H1 (cell line): ENCODE data around the gene DNASE1. TPM values are rescaled to one million over a fixed set of nuclear protein-coding genes. Genes with fewer than 3 reads are reported as not detected.

Source experiments
- CHD2 ChIP-seq: IDR thresholded peaks from 2 replicates; pipeline ENCODE4 v1.6.1; 2012; ENCODE audit warnings: low read length, improper control_type of control experiment
- polyA plus RNA-seq, 7 experiments: library from polyadenylated mRNA; depleted of rRNA in 3 of 7; stranded (reverse) in 5 of 7; unstranded in 2 of 7; fragments of >200 nt in 5 of 7; fragments of 200-250 nt in 2 of 7; gene quantifications; 1 replicate in 5 of 7; 2 replicates in 1 of 7; 4 replicates in 1 of 7; pipeline versions ENCODE4 v1.2.1 to v1.2.3, GENCODE V29; 2011 to 2013; ENCODE audit warnings: missing spikeins in 2 of 7, mixed read lengths in 2 of 7
- total RNA-seq: library from RNA; stranded (reverse); fragmentation: NEBNext Ultra II Directional; extraction: Animal tissue kit (Norgen Biotek cat#: 25700); gene quantifications from 2 replicates; pipeline ENCODE4 v1.2.1, GENCODE V29; 2021
- TF ChIP-seq, protein P1 (sequence below): fragments of 300-600 bp; sonication (generic); IDR thresholded peaks from 2 replicates; pipeline ENCODE4 v1.7.1; 2012; ENCODE audit warnings: low read length, moderate library complexity, mild to moderate bottlenecking, inconsistent platforms; ENCODE audit not compliant: insufficient replicate concordance
- TF ChIP-seq, protein P2 (sequence below), 3 experiments: IDR thresholded peaks; 1 replicate in 2 of 3; 2 replicates in 1 of 3; pipeline versions ENCODE4 v1.5.1 to v1.6.1; 2011; ENCODE audit warnings: low read length in 3 of 3, mild to moderate bottlenecking in 3 of 3, inconsistent platforms in 2 of 3, low read depth in 1 of 3, moderate library complexity in 1 of 3; ENCODE audit not compliant: insufficient read depth in 1 of 3; ENCODE audit errors: control extremely low read depth in 1 of 3

Gene DNASE1
- total and polyA plus RNA-seq, 2 of the 8 experiments (the other 6 are each of a cell fraction or from before 2014, with no cell fraction given): 11.5 to 16.7 TPM

DNA sequence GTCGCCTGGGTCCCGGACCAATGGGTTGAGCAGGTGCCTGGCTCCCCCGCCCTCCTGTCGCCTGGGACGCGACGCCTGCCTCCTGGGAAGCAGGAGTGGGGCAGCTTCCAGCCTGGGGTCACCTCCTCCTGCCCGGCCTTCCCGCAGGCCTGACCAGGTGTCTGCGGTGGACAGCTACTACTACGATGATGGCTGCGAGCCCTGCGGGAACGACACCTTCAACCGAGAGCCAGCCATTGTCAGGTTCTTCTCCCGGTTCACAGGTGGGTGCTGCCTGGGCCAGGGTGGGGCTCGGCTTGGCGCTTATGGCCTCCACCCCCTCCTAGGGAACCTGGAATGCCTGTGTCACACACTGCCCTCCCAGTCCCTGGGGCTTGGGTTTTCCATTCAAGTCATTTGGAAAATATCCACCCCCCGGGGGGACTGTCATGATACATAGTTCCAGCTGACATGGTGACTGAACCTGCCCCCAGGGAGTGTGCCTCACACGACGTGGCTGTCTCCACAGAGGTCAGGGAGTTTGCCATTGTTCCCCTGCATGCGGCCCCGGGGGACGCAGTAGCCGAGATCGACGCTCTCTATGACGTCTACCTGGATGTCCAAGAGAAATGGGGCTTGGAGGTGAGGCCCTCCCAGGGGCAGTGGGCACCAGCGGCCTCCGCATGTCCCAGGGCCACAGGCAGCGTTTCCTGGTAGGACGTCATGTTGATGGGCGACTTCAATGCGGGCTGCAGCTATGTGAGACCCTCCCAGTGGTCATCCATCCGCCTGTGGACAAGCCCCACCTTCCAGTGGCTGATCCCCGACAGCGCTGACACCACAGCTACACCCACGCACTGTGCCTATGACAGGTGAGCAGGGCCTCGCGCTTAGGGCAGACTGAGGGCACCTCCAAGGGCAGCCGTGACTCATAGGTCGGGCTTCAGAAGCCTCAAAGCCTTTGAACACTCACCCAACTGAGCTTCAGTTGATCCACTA lies 2.3 kb downstream of the DNASE1 start (continued):
- TF ChIP-seq, protein P1, sequence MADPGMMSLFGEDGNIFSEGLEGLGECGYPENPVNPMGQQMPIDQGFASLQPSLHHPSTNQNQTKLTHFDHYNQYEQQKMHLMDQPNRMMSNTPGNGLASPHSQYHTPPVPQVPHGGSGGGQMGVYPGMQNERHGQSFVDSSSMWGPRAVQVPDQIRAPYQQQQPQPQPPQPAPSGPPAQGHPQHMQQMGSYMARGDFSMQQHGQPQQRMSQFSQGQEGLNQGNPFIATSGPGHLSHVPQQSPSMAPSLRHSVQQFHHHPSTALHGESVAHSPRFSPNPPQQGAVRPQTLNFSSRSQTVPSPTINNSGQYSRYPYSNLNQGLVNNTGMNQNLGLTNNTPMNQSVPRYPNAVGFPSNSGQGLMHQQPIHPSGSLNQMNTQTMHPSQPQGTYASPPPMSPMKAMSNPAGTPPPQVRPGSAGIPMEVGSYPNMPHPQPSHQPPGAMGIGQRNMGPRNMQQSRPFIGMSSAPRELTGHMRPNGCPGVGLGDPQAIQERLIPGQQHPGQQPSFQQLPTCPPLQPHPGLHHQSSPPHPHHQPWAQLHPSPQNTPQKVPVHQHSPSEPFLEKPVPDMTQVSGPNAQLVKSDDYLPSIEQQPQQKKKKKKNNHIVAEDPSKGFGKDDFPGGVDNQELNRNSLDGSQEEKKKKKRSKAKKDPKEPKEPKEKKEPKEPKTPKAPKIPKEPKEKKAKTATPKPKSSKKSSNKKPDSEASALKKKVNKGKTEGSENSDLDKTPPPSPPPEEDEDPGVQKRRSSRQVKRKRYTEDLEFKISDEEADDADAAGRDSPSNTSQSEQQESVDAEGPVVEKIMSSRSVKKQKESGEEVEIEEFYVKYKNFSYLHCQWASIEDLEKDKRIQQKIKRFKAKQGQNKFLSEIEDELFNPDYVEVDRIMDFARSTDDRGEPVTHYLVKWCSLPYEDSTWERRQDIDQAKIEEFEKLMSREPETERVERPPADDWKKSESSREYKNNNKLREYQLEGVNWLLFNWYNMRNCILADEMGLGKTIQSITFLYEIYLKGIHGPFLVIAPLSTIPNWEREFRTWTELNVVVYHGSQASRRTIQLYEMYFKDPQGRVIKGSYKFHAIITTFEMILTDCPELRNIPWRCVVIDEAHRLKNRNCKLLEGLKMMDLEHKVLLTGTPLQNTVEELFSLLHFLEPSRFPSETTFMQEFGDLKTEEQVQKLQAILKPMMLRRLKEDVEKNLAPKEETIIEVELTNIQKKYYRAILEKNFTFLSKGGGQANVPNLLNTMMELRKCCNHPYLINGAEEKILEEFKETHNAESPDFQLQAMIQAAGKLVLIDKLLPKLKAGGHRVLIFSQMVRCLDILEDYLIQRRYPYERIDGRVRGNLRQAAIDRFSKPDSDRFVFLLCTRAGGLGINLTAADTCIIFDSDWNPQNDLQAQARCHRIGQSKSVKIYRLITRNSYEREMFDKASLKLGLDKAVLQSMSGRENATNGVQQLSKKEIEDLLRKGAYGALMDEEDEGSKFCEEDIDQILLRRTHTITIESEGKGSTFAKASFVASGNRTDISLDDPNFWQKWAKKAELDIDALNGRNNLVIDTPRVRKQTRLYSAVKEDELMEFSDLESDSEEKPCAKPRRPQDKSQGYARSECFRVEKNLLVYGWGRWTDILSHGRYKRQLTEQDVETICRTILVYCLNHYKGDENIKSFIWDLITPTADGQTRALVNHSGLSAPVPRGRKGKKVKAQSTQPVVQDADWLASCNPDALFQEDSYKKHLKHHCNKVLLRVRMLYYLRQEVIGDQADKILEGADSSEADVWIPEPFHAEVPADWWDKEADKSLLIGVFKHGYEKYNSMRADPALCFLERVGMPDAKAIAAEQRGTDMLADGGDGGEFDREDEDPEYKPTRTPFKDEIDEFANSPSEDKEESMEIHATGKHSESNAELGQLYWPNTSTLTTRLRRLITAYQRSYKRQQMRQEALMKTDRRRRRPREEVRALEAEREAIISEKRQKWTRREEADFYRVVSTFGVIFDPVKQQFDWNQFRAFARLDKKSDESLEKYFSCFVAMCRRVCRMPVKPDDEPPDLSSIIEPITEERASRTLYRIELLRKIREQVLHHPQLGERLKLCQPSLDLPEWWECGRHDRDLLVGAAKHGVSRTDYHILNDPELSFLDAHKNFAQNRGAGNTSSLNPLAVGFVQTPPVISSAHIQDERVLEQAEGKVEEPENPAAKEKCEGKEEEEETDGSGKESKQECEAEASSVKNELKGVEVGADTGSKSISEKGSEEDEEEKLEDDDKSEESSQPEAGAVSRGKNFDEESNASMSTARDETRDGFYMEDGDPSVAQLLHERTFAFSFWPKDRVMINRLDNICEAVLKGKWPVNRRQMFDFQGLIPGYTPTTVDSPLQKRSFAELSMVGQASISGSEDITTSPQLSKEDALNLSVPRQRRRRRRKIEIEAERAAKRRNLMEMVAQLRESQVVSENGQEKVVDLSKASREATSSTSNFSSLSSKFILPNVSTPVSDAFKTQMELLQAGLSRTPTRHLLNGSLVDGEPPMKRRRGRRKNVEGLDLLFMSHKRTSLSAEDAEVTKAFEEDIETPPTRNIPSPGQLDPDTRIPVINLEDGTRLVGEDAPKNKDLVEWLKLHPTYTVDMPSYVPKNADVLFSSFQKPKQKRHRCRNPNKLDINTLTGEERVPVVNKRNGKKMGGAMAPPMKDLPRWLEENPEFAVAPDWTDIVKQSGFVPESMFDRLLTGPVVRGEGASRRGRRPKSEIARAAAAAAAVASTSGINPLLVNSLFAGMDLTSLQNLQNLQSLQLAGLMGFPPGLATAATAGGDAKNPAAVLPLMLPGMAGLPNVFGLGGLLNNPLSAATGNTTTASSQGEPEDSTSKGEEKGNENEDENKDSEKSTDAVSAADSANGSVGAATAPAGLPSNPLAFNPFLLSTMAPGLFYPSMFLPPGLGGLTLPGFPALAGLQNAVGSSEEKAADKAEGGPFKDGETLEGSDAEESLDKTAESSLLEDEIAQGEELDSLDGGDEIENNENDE: no peak
- no peak for TF ChIP-seq CHD2
- TF ChIP-seq, protein P2, sequence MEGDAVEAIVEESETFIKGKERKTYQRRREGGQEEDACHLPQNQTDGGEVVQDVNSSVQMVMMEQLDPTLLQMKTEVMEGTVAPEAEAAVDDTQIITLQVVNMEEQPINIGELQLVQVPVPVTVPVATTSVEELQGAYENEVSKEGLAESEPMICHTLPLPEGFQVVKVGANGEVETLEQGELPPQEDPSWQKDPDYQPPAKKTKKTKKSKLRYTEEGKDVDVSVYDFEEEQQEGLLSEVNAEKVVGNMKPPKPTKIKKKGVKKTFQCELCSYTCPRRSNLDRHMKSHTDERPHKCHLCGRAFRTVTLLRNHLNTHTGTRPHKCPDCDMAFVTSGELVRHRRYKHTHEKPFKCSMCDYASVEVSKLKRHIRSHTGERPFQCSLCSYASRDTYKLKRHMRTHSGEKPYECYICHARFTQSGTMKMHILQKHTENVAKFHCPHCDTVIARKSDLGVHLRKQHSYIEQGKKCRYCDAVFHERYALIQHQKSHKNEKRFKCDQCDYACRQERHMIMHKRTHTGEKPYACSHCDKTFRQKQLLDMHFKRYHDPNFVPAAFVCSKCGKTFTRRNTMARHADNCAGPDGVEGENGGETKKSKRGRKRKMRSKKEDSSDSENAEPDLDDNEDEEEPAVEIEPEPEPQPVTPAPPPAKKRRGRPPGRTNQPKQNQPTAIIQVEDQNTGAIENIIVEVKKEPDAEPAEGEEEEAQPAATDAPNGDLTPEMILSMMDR (IDR thresholded peaks at IDR 0.05; ENCODE audit: control extremely low read depth in 1 of 3, insufficient read depth in 1 of 3, low read depth in 1 of 3, low read length in 3 of 3): no peak
